NCI-H460 (cell line): ENCODE results near the gene KRT17. TPM values are rescaled to one million over a fixed set of nuclear protein-coding genes. Genes with fewer than 3 reads are reported as not detected.

ENCODE experiments used
- DNase-seq: peaks from one replicate; pipeline ENCODE4 v3.0.0-alpha.2; 2016; ENCODE audit warnings: low read depth; ENCODE audit errors: extremely low read depth
- polyA plus RNA-seq: library from polyadenylated mRNA; depleted of rRNA; stranded (reverse); fragments of >200 nt; gene quantifications from 2 replicates; pipeline ENCODE4 v1.2.3, GENCODE V29; 2014; cell fraction: nucleus; rRNA removed
- total RNA-seq: library from RNA; depleted of rRNA; stranded (reverse); fragments of >200 nt; shearing (Covaris generic); gene quantifications from 2 replicates; pipeline ENCODE4 v1.2.3, GENCODE V29; 2014; rRNA removed

Gene KRT17
- total RNA-seq = 0.42 TPM in 1 of 2 replicates, not detected in the other
- not detected in 2 replicates for polyA plus RNA-seq

- DNase-seq = no peak
Observed at GRCh38 chr17:41624208-41625101, at the start of gene KRT17. KRT17 (minus strand) TSS chr17:41624575; CDS start chr17:41624509, 66 bp downstream.

GRCh38 chr17:41672153-41672552 lies 47.8 kb upstream of the KRT17 start:
- no peak for DNase-seq

GRCh38 chr17:41667280-41668041 lies 43.1 kb upstream of the KRT17 start:
- DNase-seq = no peak

GRCh38 chr17:41666708-41667279 lies 42.4 kb upstream of the KRT17 start:
- DNase-seq = peak; percentile 75

GRCh38 chr17:41666237-41666641 lies 41.9 kb upstream of the KRT17 start:
- no peak for DNase-seq

- peak; percentile 75 for DNase-seq
Observed at GRCh38 chr17:41665566-41666236, 41.3 kb upstream of the KRT17 start.

GRCh38 chr17:41664587-41665565 lies 40.5 kb upstream of the KRT17 start:
- DNase-seq = no peak

- no peak for DNase-seq
Observed at GRCh38 chr17:41664172-41664457, 39.7 kb upstream of the KRT17 start.

- no peak for DNase-seq
Observed at GRCh38 chr17:41663451-41664171, 39.2 kb upstream of the KRT17 start.

- DNase-seq = no peak
Observed at GRCh38 chr17:41660221-41660711, 35.9 kb upstream of the KRT17 start.

GRCh38 chr17:41659427-41660212 lies 35.2 kb upstream of the KRT17 start:
- no peak for DNase-seq

GRCh38 chr17:41658846-41659245 lies 34.5 kb upstream of the KRT17 start:
- no peak for DNase-seq

GRCh38 chr17:41657936-41658335 lies 33.6 kb upstream of the KRT17 start:
- no peak for DNase-seq

GRCh38 chr17:41657176-41657754 lies 32.9 kb upstream of the KRT17 start:
- DNase-seq = no peak

- DNase-seq = no peak
Observed at GRCh38 chr17:41656249-41657023, 32.1 kb upstream of the KRT17 start.

GRCh38 chr17:41655611-41656111 lies 31.3 kb upstream of the KRT17 start:
- no peak for DNase-seq
